Fibroblast of pulmonary artery (primary cell): Measurements from ENCODE around the gene BIN1.

Source experiments
- DNase-seq: peaks from one replicate; pipeline ENCODE4 v3.0.0-alpha.2; 2010; ENCODE audit warnings: low read depth
- H3K4me3 ChIP-seq: replicated peaks from 2 replicates; pipeline ENCODE4 v1.5.1; 2011; ENCODE audit warnings: low read depth, mild to moderate bottlenecking, control low read depth, low read length, moderate library complexity
- TF ChIP-seq, protein P1 (sequence below): IDR thresholded peaks from 2 replicates; pipeline ENCODE4 v1.5.1; 2011; ENCODE audit warnings: mild to moderate bottlenecking, control low read depth, low read length, inconsistent platforms; ENCODE audit errors: missing control alignments

The BIN1 gene

GRCh38 chr2:127094509-127095366 is 12.2 kb downstream of the BIN1 start:
- H3K4me3 ChIP-seq = no peak overlapping the region
- TF ChIP-seq, protein P1, sequence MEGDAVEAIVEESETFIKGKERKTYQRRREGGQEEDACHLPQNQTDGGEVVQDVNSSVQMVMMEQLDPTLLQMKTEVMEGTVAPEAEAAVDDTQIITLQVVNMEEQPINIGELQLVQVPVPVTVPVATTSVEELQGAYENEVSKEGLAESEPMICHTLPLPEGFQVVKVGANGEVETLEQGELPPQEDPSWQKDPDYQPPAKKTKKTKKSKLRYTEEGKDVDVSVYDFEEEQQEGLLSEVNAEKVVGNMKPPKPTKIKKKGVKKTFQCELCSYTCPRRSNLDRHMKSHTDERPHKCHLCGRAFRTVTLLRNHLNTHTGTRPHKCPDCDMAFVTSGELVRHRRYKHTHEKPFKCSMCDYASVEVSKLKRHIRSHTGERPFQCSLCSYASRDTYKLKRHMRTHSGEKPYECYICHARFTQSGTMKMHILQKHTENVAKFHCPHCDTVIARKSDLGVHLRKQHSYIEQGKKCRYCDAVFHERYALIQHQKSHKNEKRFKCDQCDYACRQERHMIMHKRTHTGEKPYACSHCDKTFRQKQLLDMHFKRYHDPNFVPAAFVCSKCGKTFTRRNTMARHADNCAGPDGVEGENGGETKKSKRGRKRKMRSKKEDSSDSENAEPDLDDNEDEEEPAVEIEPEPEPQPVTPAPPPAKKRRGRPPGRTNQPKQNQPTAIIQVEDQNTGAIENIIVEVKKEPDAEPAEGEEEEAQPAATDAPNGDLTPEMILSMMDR = no peak
- no peak for DNase-seq

GRCh38 chr2:127093648-127094210 is 13.2 kb downstream of the BIN1 start:
- TF ChIP-seq, protein P1 = no peak
- DNase-seq = no peak
- H3K4me3 ChIP-seq = no peak overlapping the region

DNA sequence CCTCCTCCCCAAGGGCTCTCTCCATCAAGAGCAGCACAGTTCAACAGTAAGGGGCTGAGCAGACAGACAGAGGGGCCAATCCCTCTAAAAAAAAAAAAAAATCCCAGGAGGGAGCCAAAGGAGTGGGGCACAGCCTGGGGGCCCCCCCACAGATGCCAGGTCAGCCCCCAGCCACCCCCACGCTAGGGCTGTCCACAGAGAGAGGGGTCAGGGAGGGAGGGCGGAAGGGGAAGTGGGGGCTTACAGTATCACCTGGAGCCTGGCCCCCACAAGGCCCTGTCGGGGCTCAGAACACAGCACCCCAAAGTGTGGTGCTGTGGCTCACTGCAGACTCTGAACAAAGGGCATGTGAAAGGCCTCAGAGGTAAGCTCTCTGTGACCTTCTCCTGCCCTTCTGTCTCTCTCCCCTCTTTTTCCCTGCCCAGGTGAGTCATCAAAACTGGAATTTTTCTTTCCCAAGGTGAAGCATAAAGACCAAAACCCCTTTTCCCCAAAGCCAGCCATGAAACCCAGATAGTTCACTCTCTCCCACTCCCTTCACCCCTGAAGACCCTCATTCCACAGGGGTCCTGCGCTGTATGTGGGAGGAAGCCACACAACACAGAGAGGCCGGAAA is 13.9 kb downstream of the BIN1 start:
- H3K4me3 ChIP-seq = no peak overlapping the region
- TF ChIP-seq, protein P1 = no peak
- DNase-seq = no peak

DNA sequence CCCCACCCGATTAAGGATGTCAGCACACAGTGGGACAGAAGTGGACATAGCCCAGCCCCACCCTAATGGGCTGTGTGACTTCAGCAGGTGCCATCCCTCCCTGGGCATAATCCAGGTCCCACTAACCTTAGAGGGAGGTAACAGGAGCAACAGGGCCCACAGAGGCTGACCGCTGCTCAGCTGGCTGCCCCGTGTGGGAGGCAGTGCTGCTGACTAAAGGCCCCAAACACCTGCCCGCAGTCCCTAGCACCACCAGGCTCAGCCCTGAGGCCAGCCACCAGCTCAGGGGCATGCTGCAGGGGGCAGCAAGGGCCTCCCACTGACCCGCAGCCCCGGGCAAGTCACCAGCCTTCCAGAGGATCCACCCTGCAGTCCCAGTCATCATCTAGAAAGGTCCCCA is 14.6 kb downstream of the BIN1 start:
- no peak overlapping the region for H3K4me3 ChIP-seq
- no peak for DNase-seq
- TF ChIP-seq, protein P1 = no peak

DNA sequence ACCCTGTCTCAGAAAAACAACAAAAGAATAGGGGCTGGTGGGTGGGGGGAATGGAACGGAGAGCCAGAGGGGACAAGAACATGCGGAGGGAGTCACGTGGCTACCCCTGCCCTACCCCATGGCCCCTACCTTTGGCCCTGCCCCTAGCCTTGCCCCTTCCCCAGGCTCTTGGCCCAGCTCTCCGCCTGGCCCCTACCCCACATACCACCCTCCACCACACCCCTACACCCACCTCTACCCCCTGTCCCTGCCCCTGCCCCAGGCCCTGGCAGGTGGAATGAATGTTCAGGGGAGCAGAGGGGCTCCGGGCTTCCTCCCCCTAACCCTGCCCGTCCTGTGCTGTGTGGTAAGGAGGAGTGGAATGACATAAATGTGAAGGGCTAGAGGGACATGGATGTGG is 15.1 kb downstream of the BIN1 start:
- no peak overlapping the region for H3K4me3 ChIP-seq
- TF ChIP-seq, protein P1 = no peak
- no peak for DNase-seq

DNA sequence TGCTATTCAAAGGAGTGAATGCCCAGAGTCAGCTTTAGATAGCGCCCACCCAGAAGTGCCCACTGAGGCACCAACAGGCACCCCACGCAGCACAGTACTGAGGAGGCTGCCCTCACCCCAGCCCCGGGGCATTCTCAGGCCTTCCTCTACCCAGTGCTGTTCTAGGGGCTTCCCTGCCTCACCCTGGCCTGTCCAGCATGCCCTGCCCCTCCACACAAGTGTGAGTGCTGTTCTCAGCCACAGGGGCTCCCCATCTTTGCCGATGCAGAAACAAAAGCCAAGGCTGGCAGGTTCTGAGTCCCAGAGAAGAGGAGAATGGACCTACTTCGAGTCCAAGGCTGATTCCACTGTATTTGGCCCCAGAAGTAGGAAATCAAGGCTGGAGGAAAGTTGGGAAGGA is 15.8 kb downstream of the BIN1 start:
- TF ChIP-seq, protein P1 = no peak
- H3K4me3 ChIP-seq = no peak overlapping the region
- DNase-seq = no peak
